Skin of body (tissue), 2 donors: ENCODE measurements around the gene SMARCC1. TPM values are rescaled to one million over a fixed set of nuclear protein-coding genes. Genes with fewer than 3 reads are reported as not detected.

ENCODE experiments used
- DNase-seq: peaks from one replicate; lab custom pipeline; 2025; lab: John Stamatoyannopoulos, UW
- total RNA-seq: library from RNA; depleted of rRNA; stranded (reverse); fragments of >200 nt; gene quantifications from one replicate; pipeline ENCODE4 v1.2.3, GENCODE V29; 2014

SMARCC1 gene
- total RNA-seq, 1 donor from 2014 or later: 58.6 TPM

- DNase-seq: no peak
These were observed 145.5 kb downstream of the SMARCC1 start for GRCh38 chr3:47636225-47636624.

DNA sequence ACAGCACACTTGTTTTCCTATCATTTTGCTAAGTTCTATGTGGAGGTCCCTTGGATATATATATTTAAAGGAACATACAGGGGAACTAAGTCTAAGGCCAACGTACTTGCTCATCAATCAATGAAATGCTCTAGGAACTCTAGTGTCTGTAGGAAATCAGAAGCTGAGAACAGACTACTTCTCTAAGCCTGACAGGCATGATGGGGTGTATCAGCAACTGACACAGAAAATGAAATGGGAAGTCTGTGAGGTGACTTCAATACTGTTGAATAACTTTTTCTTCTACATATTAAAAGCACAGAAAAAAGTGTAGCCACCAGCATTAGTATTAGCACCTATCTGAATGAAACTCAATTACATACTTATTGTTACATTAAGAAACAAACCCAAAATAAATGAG, 146.2 kb downstream of the SMARCC1 start:
- DNase-seq: no peak

DNA sequence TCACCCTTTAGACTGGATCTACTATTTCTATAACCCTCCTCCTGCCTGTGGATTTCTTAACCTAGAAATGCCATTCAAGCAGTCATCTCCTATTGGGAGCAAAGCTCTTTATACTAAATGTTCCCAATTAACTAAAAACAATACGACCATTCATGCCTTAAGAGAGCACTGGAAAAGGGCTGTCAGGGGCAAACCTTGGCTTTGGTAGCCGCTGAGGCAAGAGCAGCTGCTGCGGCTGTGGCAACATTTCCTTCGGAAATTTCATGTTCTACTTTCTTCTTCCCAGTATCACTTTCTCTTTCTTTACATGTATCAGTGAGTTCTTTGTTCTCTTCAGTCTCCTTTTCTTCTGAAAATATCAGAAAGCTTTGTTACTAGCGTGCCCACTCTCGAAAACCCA, 146.7 kb downstream of the SMARCC1 start:
- DNase-seq: no peak

GRCh38 chr3:47630810-47631209, 150.9 kb downstream of the SMARCC1 start:
- no peak for DNase-seq

DNA sequence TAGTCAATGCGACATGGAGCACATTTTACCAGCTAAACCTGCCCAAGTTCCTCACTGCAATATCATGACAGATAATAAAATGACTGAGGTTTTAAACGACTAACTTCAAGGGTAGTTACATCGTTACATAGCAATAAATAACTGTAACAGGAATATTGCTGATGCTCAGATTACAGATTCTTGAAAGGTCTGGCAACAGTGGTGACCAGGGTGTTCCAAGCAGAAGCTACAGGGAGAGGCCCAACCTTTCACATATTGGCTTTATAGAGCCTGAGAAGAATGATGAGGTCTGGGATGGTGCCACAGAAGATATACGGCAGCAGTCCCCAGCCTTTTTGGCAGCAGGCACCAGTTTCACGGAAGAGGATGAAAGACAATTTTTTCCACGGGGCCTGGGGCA, 151.9 kb downstream of the SMARCC1 start:
- no peak for DNase-seq

GRCh38 chr3:47628426-47628825, 153.3 kb downstream of the SMARCC1 start:
- no peak for DNase-seq

DNA sequence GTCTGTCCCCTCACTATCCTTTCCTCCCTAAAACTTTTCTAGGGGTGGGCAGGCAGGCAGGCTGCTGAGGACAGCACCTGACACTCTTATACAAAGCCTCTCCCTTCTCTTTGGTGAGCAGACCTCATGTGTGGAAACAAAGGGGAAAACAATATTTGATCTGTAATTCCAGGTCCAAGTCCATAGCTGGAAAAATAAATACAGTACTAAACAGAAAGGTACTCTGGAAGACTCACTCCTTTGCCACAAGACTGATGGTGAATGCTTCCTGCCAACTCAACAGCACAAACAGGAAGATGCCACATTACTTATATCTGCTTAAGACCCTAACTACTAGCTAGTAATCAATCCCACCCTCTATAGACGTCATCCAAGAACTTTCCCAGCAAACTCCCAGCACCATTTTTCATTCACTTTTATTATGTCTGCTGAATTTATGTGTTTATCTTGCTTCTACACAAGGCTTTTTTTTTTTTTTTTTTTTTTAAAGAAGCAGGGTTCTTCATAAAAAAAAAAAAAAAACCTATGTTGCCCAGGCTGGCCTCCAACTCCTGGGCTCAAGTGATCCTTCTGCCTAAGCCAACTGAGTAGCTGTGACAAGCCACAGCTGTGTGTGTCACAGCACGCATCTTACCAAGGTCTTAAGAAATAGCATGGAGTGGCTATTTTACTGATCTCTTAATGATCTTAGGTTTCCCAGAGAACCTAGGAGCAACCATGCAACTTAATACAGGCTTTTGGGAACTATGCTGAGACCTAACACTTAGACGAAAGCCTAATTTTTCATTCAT, 158.8 kb downstream of the SMARCC1 start:
- DNase-seq: no peak

- DNase-seq: no peak
These were observed 164.3 kb downstream of the SMARCC1 start for GRCh38 chr3:47617086-47618010.

GRCh38 chr3:47614788-47615187, 166.9 kb downstream of the SMARCC1 start:
- DNase-seq: no peak

DNA sequence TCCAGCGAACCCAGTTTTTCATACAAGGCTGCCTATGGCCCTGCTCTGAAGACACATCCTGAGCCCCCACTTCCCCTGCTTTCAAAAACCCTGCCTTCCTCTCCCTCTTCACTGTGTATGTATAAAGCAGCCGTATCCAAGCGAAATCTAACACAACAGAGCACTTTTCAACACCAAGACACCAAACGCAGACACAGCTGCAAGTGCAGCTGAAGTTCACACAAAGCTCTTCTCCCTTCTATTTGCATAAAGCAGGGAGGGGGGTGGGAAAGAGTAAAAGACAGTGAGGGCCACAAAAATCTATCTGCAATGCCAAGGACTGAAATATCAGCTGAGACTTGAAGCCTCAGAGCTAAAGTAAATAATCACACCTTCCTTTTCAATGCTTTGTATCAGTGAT, 168.0 kb downstream of the SMARCC1 start:
- no peak for DNase-seq

- no peak for DNase-seq
These were observed 168.8 kb downstream of the SMARCC1 start for GRCh38 chr3:47612879-47613278.

GRCh38 chr3:47612178-47612577, 169.5 kb downstream of the SMARCC1 start:
- DNase-seq: no peak

DNA sequence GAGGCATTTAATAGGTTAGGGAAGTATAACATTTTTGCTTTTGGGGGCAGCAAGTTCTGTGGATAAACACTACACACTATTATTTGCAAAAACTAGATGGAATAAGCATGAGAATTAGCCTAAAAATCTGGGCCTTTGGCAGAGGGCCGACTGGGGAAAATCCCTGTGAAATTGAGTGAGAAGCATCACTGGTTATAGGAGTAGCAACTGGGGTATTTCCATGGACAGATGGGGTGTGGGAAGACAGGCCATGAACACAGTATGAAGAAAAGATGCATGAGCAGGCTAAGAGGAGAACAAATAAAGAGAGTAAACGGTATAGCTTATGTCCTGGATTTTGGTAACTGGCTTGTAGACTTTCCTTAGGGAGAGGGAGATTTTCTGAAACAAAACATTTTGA, 170.1 kb downstream of the SMARCC1 start:
- no peak for DNase-seq

GRCh38 chr3:47610583-47610982, 171.1 kb downstream of the SMARCC1 start:
- no peak for DNase-seq

- DNase-seq: no peak
These were observed 174.4 kb downstream of the SMARCC1 start for GRCh38 chr3:47607335-47607734.

GRCh38 chr3:47606165-47606564, 175.5 kb downstream of the SMARCC1 start:
- DNase-seq: no peak

- no peak for DNase-seq
These were observed 176.0 kb downstream of the SMARCC1 start for GRCh38 chr3:47605652-47606051.

DNA sequence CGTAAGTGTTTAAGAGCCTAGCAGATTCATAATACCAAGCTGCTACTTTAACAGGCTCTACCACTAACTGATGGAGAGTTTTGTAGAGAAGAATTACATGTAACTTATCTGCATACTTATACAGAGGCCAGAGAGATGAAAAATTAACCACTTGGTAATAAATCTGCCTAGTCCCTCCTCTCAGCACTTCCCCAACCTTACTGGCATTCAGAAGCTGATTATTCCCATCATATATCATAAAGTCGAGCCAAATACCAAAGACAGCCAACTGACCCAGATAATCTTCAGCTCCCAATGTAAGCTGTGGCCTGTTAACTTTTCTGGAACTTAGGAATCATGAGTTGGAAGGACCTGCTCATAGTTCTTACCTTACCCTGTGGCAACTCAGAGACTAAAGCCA, 177.5 kb downstream of the SMARCC1 start:
- DNase-seq: no peak

- no peak for DNase-seq
These were observed 178.4 kb downstream of the SMARCC1 start for GRCh38 chr3:47603332-47603731.

- no peak for DNase-seq
These were observed 180.4 kb downstream of the SMARCC1 start for GRCh38 chr3:47601281-47601680.

DNA sequence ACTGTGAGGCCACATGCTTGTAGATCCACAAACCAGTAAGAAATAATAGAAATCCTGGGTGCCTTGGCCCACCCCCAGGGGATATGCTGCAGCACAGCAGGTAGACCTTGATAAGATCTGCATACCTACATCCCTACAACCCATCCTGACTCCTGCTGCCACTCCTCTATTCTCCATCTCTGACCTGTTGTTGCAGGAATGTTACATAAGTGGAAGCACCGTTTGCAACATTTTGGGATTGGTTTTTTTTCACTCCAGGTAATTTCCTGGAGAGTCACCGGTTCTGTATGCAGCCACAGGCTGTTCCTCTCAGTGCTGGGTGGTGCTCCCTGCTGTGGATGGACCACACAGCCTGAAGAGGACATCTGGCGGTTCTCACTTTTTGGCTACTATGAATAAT, 186.9 kb downstream of the SMARCC1 start:
- no peak for DNase-seq

DNA sequence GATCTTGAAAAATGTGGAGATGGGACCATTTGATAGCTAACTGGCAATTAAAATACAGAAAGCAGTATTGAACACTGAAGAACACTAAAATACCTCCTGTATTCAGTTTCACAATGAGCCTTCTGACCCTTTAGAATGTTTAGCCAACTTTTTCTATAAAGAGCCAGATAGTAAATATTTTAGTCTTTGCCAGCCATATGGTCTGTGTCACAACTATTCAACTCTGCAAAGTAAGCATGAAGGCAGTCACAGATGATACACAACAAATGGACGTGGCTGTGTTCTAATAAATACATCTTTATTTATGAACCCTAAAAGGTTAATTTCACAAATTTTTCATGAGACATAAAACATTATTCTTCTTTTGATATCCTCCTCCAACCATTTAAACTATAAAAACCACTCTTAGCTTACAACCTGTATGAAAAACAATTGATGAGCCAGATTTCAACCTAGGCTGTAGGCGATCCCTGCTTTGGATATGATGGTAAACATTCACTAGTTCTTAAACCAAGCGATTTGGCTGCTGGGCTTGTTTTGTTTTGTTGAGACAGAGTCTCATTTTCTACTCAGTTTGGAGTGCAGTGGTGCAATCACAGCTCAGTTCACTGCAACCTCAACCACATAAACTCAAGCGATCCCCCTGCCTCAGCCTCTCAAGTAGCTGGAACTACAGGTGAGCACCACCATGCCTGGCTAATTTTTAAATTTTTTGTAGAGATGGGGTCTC, 189.5 kb downstream of the SMARCC1 start:
- DNase-seq: no peak
